PC-3 (cell line): ENCODE measurements around the gene COMMD2.

Experiments
- CTCF ChIP-seq: fragments of 300-600 bp; sonication (generic); conservative IDR thresholded peaks from 2 replicates; pipeline ENCODE4 v1.5.1; 2017; ENCODE audit warnings: antibody characterized with exemption, low read depth, mild to moderate bottlenecking, low read length
- EZH2 ChIP-seq: fragments of 300-600 bp; sonication (generic); IDR thresholded peaks from one replicate; pipeline ENCODE4 v1.6.1; 2017; ENCODE audit warnings: antibody characterized with exemption, mild to moderate bottlenecking, low read length; ENCODE audit not compliant: unreplicated experiment

GRCh38 chr3:149800693-149801092 is 48.4 kb upstream of the COMMD2 start:
- no peak for TF ChIP-seq CTCF
- no peak for TF ChIP-seq EZH2
